GM12891 (cell line): ENCODE data around the gene KIAA1586.

Experiments used
- PAX5 ChIP-seq: IDR thresholded peaks from 2 replicates; pipeline ENCODE4 v1.6.1; 2011; ENCODE audit warnings: low read length, moderate library complexity, mild to moderate bottlenecking; ENCODE audit not compliant: insufficient read depth, severe bottlenecking
- POLR2A ChIP-seq: IDR thresholded peaks from 2 replicates; pipeline ENCODE4 v1.6.1; 2011; ENCODE audit warnings: low read depth, low read length, control low read depth
- POLR2AphosphoS5 ChIP-seq: IDR thresholded peaks from 2 replicates; pipeline ENCODE4 v1.6.1; 2011; ENCODE audit warnings: low read depth, low read length, control low read depth
- TAF1 ChIP-seq: IDR thresholded peaks from 2 replicates; pipeline ENCODE4 v1.6.1; 2011; ENCODE audit warnings: low read depth, low read length, control low read depth

GRCh38 chr6:57089265-57089664, 42.8 kb downstream of the KIAA1586 start:
- TF ChIP-seq POLR2AphosphoS5 = no peak
- TF ChIP-seq POLR2A = no peak
- TF ChIP-seq PAX5 = no peak
- no peak for TF ChIP-seq TAF1
